IMR-90 (cell line): ENCODE results near the gene CCNT2. TPM values are rescaled to one million over a fixed set of nuclear protein-coding genes. Genes with fewer than 3 reads are reported as not detected.

Source experiments
- ATAC-seq: fragments of 200-7000 bp; cut with Tn5 transposase; 2 replicates; pipeline ENCODE4 v1.9.1; 2020; ENCODE audit warnings: low read depth, mild to moderate bottlenecking, moderate library complexity
- BruUV-seq: library from RNA; stranded (reverse); fragments of 400-500 nt; replicated peaks from 2 replicates; lab custom pipeline; 2021; lab: Mats Ljungman, UMichigan
- CTCF ChIA-PET: fragments of 300-600 bp; formaldehyde crosslinking; extraction: SDS; loops from one replicate; lab custom pipeline; 2021; ENCODE audit warnings: antibody characterized with exemption; lab: Yijun Ruan, JAX
- POLR2A ChIA-PET: fragments of 300-600 bp; sonication (Branson Sonifier 250); formaldehyde crosslinking; loops from one replicate; lab custom pipeline; 2022; ENCODE audit warnings: antibody characterized with exemption; ENCODE audit not compliant: unreplicated experiment; lab: Charles Lee
- DNase-seq: peaks from one replicate; pipeline ENCODE4 v3.0.0; 2013
- H2AFZ ChIP-seq: replicated peaks from 2 replicates; pipeline ENCODE3; 2013; ENCODE audit warnings: low read length, mild to moderate bottlenecking; ENCODE audit not compliant: poor library complexity
- H2AK5ac ChIP-seq: 2 replicates; pipeline ENCODE4 v1.6.1; 2013; ENCODE audit warnings: low read depth, low read length, inconsistent platforms
- H2AK9ac ChIP-seq: replicated peaks from 2 replicates; pipeline ENCODE3; 2013; ENCODE audit warnings: mild to moderate bottlenecking, low read depth, low read length, moderate library complexity; ENCODE audit not compliant: poor library complexity
- H2BK120ac ChIP-seq: 2 replicates; pipeline ENCODE4 v1.6.1; 2013; ENCODE audit warnings: low read depth, low read length, inconsistent platforms
- H2BK15ac ChIP-seq: 3 replicates; pipeline ENCODE4 v1.6.1; 2013; ENCODE audit warnings: low read depth, low read length, inconsistent platforms
- H2BK20ac ChIP-seq: 2 replicates; pipeline ENCODE4 v1.6.1; 2013; ENCODE audit warnings: low read depth, mild to moderate bottlenecking, inconsistent platforms, low read length, moderate library complexity
- H2BK5ac ChIP-seq: 2 replicates; pipeline ENCODE4 v1.6.1; 2013; ENCODE audit warnings: mild to moderate bottlenecking, low read depth, low read length, inconsistent platforms; ENCODE audit not compliant: poor library complexity, severe bottlenecking
- H3K14ac ChIP-seq: replicated peaks from 2 replicates; pipeline ENCODE4 v1.6.1; 2013; ENCODE audit warnings: low read depth, low read length, inconsistent platforms
- H3K18ac ChIP-seq: 2 replicates; pipeline ENCODE4 v1.6.1; 2013; ENCODE audit warnings: low read depth, low read length, control low read depth
- H3K23ac ChIP-seq: 2 replicates; pipeline ENCODE4 v1.6.1; 2013; ENCODE audit warnings: low read depth, low read length, inconsistent platforms
- H3K27ac ChIP-seq: 2 replicates; pipeline ENCODE4 v1.5.1; 2013; ENCODE audit warnings: mild to moderate bottlenecking, control low read depth, low read length; ENCODE audit not compliant: insufficient read depth
- H3K27me3 ChIP-seq: 2 replicates; pipeline ENCODE4 v1.6.1; 2013; ENCODE audit warnings: low read length; ENCODE audit not compliant: control insufficient read depth, insufficient read depth
- H3K36me3 ChIP-seq: 2 replicates; pipeline ENCODE4 v1.6.1; 2013; ENCODE audit warnings: low read length, mixed read lengths; ENCODE audit not compliant: control insufficient read depth, insufficient read depth
- H3K4ac ChIP-seq: 2 replicates; pipeline ENCODE4 v1.6.1; 2013; ENCODE audit warnings: low read depth, low read length, inconsistent platforms
- H3K4me1 ChIP-seq: 2 replicates; pipeline ENCODE4 v1.6.1; 2013; ENCODE audit warnings: low read length, mixed read lengths; ENCODE audit not compliant: control insufficient read depth, insufficient read depth
- H3K4me2 ChIP-seq: 2 replicates; pipeline ENCODE4 v1.6.1; 2013; ENCODE audit warnings: low read depth, mild to moderate bottlenecking, control low read depth, low read length, moderate library complexity
- H3K4me3 ChIP-seq: 2 replicates; pipeline ENCODE4 v1.5.1; 2013; ENCODE audit warnings: low read depth, mild to moderate bottlenecking, control low read depth, low read length, moderate library complexity; ENCODE audit not compliant: insufficient read depth
- H3K56ac ChIP-seq: 2 replicates; pipeline ENCODE4 v1.6.1; 2013; ENCODE audit warnings: low read length, inconsistent platforms; ENCODE audit not compliant: insufficient read depth; ENCODE audit errors: extremely low read depth
- H3K79me1 ChIP-seq, 2 experiments: 2 replicates each; pipeline ENCODE4 v1.6.1; 2013; ENCODE audit warnings: low read length in 2 of 2, inconsistent platforms in 1 of 2, low read depth in 1 of 2
- H3K9ac ChIP-seq: 2 replicates; pipeline ENCODE4 v1.6.1; 2013; ENCODE audit warnings: low read depth, low read length, control low read depth
- H3K9me1 ChIP-seq: 2 replicates; pipeline ENCODE4 v1.6.1; 2013; ENCODE audit warnings: low read length, inconsistent platforms; ENCODE audit not compliant: insufficient read depth
- H3K9me3 ChIP-seq: 2 replicates; pipeline ENCODE4 v1.6.1; 2013; ENCODE audit warnings: low read length; ENCODE audit not compliant: control insufficient read depth, insufficient read depth
- H4K20me1 ChIP-seq: 2 replicates; pipeline ENCODE4 v1.6.1; 2013; ENCODE audit warnings: low read length, inconsistent platforms; ENCODE audit not compliant: insufficient read depth
- H4K5ac ChIP-seq: 2 replicates; pipeline ENCODE4 v1.6.1; 2013; ENCODE audit warnings: mild to moderate bottlenecking, low read depth, low read length, control low read depth
- H4K8ac ChIP-seq, 2 experiments: 2 replicates each; pipeline ENCODE4 v1.6.1; 2013; ENCODE audit warnings: low read depth in 2 of 2, low read length in 2 of 2, control low read depth in 1 of 2, inconsistent platforms in 1 of 2
- H4K91ac ChIP-seq: 2 replicates; pipeline ENCODE4 v1.6.1; 2013; ENCODE audit warnings: low read depth, low read length, inconsistent platforms; ENCODE audit not compliant: insufficient read depth
- MXI1 ChIP-seq: IDR thresholded peaks from 2 replicates; pipeline ENCODE4 v1.6.1; 2012; ENCODE audit warnings: low read depth, mild to moderate bottlenecking, low read length, moderate library complexity, borderline replicate concordance
- NFE2L2 ChIP-seq: fragments of 150-350 bp; IDR thresholded peaks from 2 replicates; pipeline ENCODE4 v1.6.1; 2016; ENCODE audit warnings: low read depth, mild to moderate bottlenecking, low read length
- RAD21 ChIP-seq: IDR thresholded peaks from 2 replicates; pipeline ENCODE4 v1.6.1; 2012; ENCODE audit warnings: low read length, improper control_type of control experiment
- WGBS, 2 experiments: methylation state at CpG; one replicate each; pipeline versions ENCODE4 v1.1.5 to v1.1.7; 2013; ENCODE audit warnings: missing lambda C conversion rate in 2 of 2; ENCODE audit not compliant: insufficient read length in 1 of 2; ENCODE audit errors: extremely low coverage in 2 of 2; 5-methylcytosine and 5-hydroxymethylcytosine counted together
- dilution Hi-C: fragments of 300-500 bp; cut with HindIII; formaldehyde crosslinking; loops from one replicate; pipeline ENCODE4 v1.14.3; 2018; ENCODE audit warnings: low sequenced_read_pairs; ENCODE audit not compliant: unreplicated experiment
- in situ Hi-C: fragments of 300-500 bp; cut with MboI; formaldehyde crosslinking; loops from 3 replicates; pipeline ENCODE4 v1.14.3; 2019; ENCODE audit warnings: low sequenced_read_pairs, inconsistent platforms, mixed read lengths
- intact Hi-C: fragments of 100-400 bp; cut with micrococcal nuclease; formaldehyde crosslinking; loops from 2 replicates; pipeline ENCODE4 v1.10.0; 2022
- polyA plus RNA-seq, 3 experiments: library from polyadenylated mRNA; depleted of rRNA; stranded (reverse); fragments of >200 nt; gene quantifications; 2 replicates each; pipeline ENCODE4 v1.2.3, GENCODE V29; 2012; ENCODE audit warnings: low replicate concordance in 1 of 3
- total RNA-seq: library from RNA; depleted of rRNA; stranded (reverse); fragments of >200 nt; gene quantifications from 2 replicates; pipeline ENCODE4 v1.2.3, GENCODE V29; 2012
- TF ChIP-seq, protein P1 (sequence below): fragments of 150-350 bp; IDR thresholded peaks from 2 replicates; pipeline ENCODE4 v1.6.1; 2017; ENCODE audit warnings: mild to moderate bottlenecking, antibody characterized with exemption, low read length, low read depth

Gene CCNT2
- total and polyA plus RNA-seq, 2 of the 4 experiments (the other 2 are of a cell fraction) = 8.8 to 44.6 TPM

DNA sequence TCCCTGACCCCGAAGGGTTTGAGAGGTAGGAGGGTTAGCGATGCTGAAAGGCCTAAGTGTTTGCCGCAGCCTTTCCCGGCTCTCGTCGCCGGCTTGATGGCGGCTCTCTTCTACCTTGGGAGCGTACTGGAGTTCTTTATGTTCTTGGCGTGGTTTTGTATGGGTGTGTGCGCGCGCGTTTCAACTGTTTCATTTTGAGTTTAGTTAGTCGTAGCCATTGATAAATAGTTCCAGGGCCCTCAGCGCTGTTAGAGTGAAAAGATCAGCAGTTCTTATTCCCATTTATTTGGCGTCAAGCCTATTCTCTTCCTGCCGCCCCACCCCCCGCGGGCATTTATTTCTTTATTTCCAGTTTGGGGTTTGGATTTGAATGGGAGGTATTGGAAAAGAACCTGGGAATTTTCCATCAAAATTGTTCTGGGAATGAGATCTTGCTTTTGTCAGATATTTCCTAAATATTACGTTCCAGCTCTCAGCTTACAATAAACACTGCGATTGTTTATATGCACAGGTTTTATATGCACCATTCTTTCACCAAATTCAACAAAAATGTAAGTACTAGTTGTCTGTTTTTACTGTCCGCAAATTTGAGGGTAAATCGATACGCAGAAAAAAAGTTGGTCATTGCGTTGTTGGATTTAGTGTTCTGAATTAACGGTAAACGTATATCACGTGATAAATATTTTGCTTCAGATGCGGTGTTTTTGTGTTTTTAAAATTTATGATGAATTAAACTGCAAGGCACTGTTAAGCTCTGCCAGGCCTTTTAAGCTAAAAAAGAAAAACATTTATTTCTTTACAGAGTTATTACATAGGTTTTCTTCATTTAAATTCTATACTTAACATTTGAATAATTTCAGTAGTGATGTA is 954 bp downstream of the CCNT2 start:
- peaks cover 43% of the 10 kb centered on the region for H4K20me1 ChIP-seq
- ATAC-seq = no peak
- ChIA-PET POLR2A (interaction anchor here (0.7 kb wide), 1 partner anchor 379 kb away, joined by 3 read pairs; no protein-coding TSS in a partner anchor), CTCF (interaction anchor here (0.6 kb wide), 1 partner anchor 16 kb away, joined by 3 read pairs; no protein-coding TSS in a partner anchor)
- H3K27me3 ChIP-seq = no peaks in the 10 kb centered on the region
- H3K4me3 ChIP-seq = peak overlapping the region; percentile 89
- peak; percentile 12 for DNase-seq
- no peak overlapping the region for H2BK15ac ChIP-seq
- H3K9ac ChIP-seq = peak overlapping the region; percentile 98
- H4K91ac ChIP-seq = peak overlapping the region; percentile 95; the same call in 1 of the 2 replicates
- peak overlapping the region; percentile 58 for H3K18ac ChIP-seq
- no peak for TF ChIP-seq RAD21
- TF ChIP-seq MXI1 = no peak
- TF ChIP-seq NFE2L2 = no peak
- TF ChIP-seq, protein P1, sequence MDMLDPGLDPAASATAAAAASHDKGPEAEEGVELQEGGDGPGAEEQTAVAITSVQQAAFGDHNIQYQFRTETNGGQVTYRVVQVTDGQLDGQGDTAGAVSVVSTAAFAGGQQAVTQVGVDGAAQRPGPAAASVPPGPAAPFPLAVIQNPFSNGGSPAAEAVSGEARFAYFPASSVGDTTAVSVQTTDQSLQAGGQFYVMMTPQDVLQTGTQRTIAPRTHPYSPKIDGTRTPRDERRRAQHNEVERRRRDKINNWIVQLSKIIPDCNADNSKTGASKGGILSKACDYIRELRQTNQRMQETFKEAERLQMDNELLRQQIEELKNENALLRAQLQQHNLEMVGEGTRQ = peak; percentile 46; the same call in 1 of the 2 replicates
- H3K56ac ChIP-seq = peak overlapping the region; percentile 97
- peak overlapping the region; percentile 100 for H3K23ac ChIP-seq
- H2AK9ac ChIP-seq = peak overlapping the region; percentile 97
- H3K79me1 ChIP-seq = peaks cover 5 to 18% of the 10 kb centered on the region in 2 experiments; a peak in 2 of 4 replicates
- peak overlapping the region; percentile 94 for H3K4ac ChIP-seq
- H2BK5ac ChIP-seq = peak overlapping the region; percentile 93
- BruUV-seq = no TSS peak
- in situ Hi-C loops = loop anchor here (10.0 to 25.0 kb wide), 2 partner anchors 805 to 1032 kb away; no protein-coding TSS in a partner anchor
- H3K36me3 ChIP-seq = 0 out of 2 replicates have a peak, but pooled peaks cover 3% of the 10 kb centered on the region
- H4K8ac ChIP-seq = peak overlapping the region; percentile 82 to 86; a peak in 3 of 4 replicates
- dilution Hi-C loops = no loop called here
- peak overlapping the region; percentile 94 for H4K5ac ChIP-seq
- peak overlapping the region; percentile 96 for H3K14ac ChIP-seq
- H3K4me1 ChIP-seq = peaks cover 2% of the 10 kb centered on the region; the same call in 1 of the 2 replicates
- peak overlapping the region; percentile 91 for H3K4me2 ChIP-seq
- peak overlapping the region; percentile 98 for H2AFZ ChIP-seq
- no peaks in the 10 kb centered on the region; the same call in 1 of the 2 replicates for H3K9me1 ChIP-seq
- peak overlapping the region; percentile 98 for H3K27ac ChIP-seq
- WGBS, 2 experiments = 0% methylated on average over 7 of the region's 30 CpGs; no CpG with 5 or more reads in 1 of the 2 experiments
- H3K9me3 ChIP-seq = no peaks in the 10 kb centered on the region
- no peak overlapping the region; the same call in 1 of the 2 replicates for H2BK20ac ChIP-seq
- peak overlapping the region; percentile 80 for H2AK5ac ChIP-seq
- H2BK120ac ChIP-seq = peak overlapping the region; percentile 81; the same call in 1 of the 2 replicates
- intact Hi-C loops = no loop called here
